Suppressor macrophage (primary cell): ENCODE measurements around the gene CBARP.

Experiments used
- DNase-seq, 4 experiments: peaks; one replicate each; pipeline ENCODE4 v3.0.0-alpha.2; 2020 to 2022

Gene CBARP

DNA sequence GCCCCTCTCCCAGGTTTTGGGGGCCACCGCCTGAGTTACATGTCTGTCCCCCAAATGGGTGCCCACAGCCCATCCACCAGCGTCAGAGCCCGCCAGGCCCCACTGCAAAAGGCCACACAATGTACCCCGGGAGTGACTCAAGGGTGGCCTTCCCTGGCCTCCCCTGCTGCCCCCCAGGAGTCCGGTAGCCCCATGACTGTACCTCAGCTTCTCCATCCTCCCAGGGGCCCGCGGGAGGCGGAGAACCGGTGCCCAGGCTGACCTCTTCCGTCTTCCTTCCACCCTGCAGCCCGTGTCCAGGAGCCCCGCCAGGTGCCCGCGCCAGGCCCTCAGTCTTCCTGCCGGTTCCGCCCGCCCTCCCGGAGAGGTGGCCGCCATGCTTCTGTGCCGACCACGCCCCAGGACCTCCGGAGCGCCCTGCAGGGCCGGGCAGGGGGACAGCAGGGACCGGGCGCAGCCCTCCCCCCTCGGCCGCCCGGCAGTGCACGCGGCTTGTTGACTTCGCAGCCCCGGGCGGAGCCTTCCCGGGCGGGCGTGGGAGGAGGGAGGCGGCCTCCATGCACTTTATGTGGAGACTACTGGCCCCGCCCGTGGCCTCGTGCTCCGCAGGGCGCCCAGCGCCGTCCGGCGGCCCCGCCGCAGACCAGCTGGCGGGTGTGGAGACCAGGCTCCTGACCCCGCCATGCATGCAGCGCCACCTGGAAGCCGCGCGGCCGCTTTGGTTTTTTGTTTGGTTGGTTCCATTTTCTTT lies 10.3 kb downstream of the CBARP start:
- no peak for DNase-seq

DNA sequence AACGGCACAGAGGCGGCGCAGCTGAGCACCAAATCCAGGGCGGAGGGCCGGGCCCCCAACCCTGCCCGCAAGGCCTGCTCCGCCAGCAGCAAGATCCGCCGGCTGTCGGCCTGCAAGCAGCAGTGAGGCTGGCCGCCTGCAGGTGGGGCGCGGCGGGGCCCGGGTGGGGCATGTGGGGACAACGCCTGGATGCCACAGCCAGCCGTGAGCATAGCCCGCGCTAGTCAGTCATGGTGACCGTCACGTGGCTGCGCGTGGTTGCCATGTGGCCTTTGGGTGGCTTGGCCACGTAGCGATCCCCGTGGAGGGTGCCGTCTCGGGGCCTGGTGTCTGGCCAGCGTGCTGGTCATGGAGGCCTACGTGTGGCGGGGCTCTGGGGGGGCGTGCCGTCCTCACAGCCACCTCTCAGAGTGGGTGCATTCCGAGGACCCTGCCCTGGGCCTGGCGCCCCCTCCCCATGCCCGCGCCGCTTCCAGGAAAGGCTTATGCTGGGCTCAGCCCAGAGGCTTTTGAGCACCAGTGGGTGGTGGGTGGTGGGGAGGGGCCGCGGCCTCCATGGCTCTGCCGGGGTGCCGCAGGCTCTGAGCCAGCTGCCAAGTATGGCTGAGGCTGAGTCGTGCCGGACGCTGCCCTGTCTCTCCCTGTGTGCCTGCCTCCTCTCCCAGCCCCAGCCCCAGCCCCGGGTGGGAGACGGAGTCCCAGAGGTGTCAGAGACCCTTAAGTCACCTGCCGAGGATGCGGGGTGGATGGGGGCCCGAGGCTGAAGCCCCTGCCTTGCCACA lies 11.1 kb downstream of the CBARP start:
- no peak for DNase-seq

DNA sequence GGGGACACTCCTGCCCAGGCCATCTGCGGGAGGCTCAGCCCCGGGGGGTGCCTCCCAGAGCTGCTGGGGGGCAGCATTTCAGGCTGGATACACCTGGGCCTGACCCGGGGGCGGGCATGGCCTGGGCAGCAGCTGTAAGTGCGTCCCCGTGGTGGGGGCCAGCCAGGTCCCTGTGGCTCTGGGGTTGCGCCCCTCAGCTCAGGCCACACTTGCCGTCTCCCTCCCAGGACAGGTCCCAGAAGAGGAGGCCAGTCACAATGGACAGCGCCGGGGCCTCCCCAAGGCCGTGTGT lies 11.6 kb downstream of the CBARP start:
- no peak for DNase-seq

DNA sequence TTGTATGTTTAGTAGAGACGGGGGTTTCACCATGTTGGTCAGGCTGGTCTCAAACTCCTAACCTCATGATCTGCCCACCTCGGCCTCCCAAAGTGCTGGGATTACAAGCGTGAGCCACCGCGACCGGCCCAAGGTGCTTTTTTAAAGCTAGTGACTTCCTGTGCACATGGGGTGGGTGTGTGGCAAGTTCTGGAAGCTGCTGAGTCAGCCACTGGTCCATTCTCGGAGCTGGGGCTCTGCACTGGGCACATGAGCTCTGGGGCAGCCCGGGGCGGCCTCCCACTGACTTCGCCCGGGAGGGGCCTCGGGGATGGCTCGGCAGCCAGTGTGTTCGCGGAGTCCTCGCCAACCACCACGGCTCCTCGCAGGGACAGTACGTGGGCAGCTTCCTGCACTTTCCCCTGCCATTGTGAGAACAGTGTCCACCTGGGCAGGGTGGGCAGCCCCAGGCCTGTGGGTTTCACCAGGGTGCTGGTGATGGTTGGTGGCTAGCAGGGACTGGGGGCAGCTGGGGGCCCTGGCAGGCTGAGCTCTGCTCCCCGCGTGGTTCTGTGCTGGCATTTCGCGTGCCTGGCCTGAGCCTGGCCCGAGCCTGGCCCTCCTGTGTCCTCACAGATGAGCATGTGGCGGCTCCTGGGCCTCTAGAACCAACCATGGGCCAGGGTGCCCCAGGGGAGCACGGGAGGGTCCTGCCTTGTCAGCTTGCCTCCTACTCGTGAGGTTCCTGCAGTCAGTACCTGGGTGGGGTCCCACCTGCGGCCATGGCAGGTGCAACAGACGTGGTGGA lies 12.2 kb downstream of the CBARP start:
- peak in 3 of 4 experiments; percentile 43 to 58 (median 54) for DNase-seq

DNA sequence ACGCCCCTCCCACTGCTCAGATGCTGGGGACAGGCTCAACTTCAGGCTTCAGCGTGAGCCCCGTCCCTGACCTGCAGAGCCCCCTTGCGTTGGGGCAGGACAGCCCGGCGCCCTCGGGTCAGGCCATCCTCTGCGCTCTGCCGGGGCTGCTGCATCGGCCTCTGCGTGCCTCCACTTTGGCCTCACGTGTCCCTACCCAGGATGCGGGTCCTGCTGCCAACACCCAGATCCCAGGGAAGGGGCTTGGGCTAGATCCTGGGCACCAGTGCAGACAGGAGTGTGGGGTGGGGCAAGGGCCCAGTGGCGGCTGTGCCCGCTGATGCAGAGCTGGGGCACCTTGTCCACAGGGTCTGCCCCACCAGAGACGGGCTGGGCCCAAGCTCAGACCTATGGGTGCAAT lies 13.0 kb downstream of the CBARP start:
- no peak for DNase-seq

DNA sequence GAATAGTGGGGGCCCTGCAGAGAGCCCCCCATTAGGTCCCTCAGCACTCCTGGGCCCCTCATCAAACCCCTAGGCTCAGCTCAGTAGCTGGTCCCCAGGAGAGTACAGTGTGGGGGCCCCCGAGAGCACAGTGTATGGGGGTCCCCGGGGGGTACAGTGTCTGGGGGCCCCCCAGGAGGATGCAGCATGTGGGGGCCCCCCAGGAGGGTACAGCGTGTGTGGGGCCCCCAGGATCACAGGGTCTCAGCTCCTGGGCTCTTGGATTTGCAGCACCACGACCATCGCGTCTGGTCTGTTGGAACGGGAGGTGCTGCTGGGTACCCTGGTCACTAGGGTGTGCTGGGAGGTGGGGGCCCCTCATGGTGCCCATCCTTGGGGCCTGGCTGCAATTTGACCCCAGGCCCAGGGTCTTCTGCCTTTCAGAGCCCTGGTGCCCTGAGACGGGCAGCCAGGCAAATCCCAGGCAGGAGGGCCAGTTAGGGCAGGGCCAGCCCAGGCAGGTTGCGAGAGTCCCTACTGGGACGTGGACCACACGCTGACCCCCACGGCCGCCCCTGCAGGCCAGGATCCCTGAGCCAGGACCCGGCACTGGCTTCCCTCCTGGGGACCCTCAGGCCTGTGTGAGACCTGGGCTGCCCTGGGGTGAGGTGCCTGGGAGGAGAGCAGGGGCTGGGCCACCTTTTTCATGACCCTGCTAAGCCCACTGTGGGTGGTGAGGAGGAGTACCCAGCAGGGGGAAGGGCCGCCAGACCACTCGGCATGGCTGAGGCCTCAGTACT lies 13.6 kb downstream of the CBARP start:
- no peak for DNase-seq

DNA sequence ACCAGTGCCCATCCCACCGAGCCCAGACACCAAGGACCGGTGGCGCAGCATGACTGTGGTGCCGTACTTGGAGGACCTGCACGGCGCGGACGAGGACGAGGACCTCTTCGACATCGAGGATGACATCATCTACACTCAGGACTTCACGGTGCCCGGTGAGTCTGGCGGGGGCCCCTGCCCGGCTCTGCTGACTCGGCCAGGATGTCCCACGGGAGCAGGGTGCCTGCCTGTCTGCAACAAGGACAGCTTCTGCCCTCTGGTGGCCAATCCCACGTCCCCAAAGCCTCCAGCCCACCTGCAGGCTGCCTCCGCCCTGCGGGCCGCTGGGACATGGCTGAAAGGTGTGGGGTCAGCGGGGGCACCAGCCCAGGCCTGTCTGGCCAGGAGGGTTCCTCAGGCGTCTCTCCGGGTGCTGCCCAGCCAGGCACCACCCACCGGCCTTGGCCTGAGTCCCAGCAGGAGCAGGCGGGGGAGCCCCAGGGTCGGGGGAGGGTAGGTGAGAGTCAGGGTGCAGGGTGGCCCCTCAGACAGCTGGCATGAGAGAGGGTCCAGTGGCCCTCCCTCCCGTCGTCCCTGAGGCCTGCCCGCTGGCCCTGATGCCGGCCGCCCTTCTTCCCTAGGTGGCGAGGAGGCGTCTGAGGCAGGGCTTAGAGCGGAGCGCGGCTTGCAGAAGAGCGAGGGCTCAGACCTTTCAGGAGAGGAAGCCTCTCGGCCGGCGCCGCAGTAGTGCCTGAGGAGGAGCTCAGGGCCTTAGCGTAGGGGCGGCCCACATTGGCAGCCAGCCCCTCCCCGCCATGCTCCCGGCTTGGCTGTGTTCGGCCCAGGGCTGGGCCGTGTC lies 14.6 kb downstream of the CBARP start:
- DNase-seq, result peak in 2 of 4 experiments; percentile 37 to 56

DNA sequence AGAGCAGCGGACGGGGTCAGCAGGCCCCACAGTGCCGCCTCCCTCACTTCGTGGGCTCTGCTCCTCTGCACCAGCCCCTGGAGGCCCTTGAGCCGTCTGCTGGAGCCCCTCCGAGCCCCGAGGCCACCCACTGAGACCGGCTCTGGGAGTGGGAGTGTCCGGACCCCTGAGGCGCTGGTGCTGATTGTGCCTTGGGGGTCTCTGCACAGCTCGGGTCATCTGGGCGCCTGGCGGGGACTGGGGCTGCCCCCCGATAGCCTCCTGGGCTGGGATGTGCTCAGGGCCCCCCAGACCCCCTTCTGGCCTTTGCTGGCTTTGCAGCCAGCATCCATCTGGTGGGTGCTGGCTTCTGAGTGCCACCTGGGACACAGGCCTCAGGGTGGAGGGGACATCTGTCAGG lies 15.4 kb downstream of the CBARP start:
- no peak for DNase-seq

DNA sequence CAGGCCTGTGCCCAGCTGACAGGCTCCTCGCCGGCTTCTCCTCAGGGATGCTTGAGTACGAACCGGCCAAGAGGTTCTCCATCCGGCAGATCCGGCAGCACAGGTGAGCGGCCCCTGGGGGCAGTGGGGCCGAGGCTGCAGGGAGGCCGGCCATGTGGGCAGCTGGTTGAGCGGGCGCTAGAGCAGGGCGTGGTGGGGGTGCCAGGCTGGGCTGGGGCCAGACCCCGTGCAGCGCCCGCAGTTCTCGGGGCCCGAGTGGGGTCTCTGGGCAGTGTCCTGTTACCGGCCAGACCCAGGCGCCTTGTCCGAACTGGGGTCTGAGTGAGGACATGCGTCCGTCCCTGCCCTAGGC lies 15.9 kb downstream of the CBARP start:
- DNase-seq, result no peak

DNA sequence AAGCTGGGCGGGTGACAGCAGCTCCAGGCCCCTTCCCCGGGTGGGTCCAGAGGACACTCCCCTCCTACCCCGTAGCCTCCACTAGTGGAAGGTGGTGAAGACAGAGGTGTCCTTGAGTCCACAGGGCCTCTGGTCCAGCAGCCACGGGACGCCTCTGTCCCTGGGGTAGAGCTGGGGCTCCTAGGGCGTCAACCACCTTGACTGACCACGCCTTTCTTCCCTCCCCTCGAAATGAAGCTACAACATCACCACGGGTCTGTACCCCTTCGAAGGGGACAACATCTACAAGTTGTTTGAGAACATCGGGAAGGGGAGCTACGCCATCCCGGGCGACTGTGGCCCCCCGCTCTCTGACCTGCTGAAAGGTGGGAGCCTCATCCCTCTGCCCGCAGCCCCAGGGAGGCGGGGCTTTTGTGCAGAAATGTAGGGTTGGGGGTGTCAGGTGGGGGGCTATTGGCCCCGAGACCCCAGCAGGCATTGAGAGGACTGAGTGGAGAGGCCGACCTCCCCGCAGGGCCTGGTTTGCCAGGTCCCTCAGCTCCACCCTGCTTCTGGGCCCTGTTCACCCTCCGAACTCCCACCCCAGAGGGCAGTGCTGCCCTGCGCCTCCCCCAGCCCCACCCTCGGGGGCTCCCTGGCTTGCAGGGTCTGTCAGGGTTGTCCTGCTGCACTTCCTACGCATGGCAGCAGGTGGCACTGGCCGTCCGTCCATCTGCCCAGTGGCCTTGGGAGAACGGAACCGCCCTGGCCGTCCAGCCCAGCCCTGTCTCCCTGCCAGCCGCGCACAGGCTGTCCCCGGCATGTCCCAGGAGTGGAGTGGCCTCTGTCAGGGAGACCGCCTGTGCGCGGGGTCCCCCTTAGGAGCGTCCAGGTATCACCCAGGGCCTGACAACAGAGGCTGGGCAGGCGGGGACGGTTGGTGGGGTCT lies 16.6 kb downstream of the CBARP start:
- DNase-seq, result peak; percentile 60 to 77 (median 68)

DNA sequence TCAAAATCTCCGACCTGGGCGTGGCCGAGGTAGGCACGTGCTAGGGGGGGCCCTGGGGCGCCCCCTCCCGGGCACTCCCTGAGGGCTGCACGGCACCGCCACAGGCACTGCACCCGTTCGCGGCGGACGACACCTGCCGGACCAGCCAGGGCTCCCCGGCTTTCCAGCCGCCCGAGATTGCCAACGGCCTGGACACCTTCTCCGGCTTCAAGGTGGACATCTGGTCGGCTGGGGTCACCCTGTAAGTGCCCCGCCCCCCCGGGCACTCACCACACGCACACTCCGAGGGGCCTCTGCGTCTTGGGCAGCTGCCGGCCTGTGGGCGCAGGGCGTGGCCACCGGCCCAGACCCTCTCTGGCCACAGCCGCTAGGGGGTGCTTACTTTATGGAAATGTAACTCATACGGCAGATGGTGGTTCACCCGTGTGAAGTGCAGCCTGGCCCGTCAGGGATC lies 17.3 kb downstream of the CBARP start:
- DNase-seq, result no peak

DNA sequence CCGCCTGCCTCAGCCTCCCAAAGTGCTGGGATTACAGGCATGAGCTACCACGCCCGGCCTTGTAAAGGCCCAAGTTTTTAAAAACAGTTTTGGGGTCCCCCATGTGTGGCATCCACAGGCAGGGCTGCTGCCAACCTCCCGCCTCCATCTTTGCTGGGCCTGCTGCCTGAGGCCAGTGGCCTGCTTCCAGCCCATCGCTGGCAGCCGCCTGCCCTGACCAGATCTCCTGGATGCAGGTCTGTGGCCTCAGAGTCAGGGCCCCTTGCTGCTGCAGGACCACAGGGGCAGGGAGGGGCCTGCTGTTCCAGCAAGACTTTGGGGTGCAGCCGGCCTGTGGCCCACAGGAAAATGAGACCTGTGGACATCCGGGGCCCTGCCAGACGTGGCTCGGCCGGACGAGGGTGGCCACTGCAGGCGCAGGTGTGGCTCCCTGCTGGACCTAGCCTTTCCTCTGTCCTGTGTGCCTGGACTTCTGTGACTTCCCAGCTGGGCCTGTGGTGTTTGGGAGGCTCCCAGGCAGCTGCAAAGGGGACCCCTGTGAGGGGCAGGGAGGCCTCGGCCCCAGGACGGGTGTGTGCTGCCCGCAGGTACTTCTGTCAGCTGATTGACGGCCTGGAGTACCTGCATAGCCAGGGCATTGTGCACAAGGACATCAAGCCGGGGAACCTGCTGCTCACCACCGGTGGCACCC lies 17.9 kb downstream of the CBARP start:
- DNase-seq, result no peak

DNA sequence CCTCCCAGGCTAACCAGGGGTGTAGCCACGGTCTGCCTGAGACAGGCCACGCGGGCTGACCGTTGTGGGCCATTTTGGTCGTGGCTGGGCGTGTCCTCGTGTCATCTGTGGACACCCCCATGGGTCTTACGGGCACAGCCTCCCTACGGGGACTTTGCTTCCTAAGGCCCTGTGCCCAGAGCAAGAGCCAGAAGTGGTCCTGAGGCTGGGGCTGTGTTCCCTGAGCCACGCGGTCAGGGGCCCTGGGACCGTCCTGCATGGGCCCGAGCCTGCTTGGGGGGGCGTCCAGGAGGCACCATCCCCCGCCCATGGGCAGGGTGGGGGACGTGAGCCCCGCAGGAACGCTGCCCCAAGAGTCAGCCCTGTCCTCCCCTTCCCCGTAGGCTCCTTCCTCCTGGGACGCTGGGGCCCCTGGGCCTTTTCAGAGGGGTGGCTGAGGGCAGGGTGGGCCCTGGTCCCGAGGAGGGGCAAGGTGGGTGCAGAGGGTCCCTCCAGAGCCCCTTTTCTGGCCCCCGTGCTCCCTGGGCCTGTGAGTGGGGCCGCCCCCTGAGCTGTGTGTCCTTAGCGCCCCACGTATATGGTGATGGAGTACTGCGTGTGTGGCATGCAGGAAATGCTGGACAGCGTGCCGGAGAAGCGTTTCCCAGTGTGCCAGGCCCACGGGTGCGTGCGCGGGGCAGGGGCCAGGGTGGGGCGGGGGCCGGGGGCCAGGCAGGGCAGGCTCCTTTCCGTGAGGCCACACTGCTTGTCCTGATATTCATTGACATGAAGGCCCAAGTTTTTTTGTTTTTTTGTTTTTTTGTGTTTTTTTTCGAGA lies 18.8 kb downstream of the CBARP start:
- no peak for DNase-seq

DNA sequence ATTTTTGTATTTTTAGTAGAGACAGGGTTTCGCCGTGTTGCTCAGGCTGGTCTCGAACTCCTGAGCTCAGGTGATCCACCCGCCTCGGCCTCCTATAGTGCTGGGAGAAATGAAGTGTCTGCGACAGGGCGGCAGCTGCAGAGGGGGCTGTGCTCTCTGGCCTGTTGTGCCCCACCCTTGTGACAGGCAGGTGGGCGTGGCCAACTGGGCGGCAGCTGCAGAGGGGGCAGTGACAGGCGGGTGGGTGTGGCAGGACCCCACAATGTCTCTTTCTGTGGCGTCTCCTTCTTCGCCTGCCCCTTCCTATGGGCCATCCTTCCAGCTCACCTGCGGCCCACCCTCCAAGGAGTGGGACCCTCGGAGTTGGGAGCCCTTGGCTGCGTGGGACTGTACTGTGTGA lies 20.4 kb downstream of the CBARP start:
- DNase-seq, result no peak

DNA sequence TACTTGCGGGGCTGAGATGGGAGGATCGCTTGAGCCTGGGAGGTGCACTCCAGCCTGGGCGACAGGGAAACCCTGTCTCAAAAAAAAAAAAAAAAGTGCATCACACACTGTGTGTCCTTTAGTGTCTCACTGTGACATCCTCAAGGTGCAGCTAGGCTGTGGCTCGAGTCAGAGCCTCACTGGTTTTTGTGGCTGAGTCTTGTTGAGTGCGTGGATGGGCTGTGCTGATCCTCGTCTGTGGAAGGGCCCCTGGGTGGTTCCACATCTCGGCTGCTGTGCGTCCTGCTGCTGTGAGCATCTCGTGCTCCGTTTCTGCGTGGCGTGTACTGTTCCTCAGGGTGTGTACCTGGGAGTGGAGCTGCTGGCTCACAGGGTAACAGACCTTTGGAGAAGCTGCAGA lies 21.0 kb downstream of the CBARP start:
- DNase-seq, result no peak

DNA sequence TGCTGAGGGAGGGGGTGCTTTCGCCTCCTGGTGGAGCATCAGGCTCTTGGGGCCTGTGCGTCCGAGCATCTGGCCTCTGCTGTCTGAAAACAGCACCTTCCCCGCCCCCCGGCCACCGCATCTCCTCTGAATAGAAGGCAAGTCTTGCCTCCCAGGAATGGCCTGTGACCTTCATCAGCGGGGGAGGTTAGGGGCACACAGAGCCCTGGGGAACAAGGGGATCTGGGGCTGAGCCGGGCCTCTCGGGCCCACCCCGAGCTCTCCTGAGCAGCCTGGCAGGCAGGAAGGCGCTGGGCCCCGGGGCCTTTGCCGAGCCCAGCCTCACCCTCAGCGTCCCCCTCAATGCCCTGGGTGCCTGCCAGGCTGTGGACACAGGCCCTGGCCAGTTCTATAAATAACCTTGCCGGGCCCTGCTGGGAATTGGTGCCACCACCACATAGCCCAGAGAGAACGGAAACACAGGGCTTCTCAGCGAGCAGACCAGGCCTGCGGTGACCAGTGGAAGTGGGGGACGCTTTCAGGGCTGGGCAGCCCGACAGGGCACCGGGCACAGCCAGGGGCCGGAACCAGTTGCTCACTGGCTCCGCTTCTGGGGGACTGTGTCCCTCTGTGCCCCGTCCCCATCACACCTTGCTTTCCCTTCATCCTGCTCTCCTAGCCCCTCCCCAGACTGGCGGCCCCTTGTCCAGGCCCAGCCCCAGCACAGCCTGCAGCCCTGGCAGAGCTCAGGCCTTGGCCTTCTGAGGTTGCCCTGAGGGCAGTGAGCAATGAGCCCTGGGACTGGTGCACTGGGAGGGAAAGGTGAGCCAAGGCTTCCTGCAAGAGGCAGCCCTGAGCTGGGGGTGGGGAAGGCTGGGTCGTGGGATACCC lies 22.7 kb downstream of the CBARP start:
- no peak for DNase-seq

DNA sequence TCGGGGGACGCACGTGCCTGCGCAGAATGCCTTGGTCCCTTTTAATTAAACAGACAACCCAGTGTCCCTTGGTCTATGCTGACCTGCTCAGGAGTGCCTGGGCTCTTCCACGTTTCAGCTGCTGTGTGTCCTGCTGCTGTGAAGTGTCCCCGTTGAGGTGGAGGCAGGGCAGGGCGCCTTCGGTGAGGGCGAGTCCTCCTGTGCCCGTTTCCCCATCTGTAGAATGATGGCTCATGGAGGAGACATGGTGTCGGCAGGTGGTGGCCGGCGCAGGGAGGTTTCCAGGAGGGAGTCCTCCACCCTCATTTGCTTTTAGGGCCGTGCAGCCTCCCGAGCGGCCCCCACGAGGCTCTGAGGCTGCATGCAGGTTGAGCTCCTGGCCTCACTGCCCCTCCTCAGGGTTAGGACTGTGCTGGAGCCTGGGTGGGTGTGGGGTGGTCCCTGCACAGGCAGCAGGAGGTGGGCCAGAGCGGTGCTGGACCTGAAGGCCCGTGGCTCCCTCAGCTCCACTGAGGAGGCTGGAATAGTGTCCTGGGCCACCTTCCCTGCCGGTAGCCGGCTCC lies 23.4 kb downstream of the CBARP start:
- no peak for DNase-seq
